ENCODE results near the gene BCL2L11.

DNA sequence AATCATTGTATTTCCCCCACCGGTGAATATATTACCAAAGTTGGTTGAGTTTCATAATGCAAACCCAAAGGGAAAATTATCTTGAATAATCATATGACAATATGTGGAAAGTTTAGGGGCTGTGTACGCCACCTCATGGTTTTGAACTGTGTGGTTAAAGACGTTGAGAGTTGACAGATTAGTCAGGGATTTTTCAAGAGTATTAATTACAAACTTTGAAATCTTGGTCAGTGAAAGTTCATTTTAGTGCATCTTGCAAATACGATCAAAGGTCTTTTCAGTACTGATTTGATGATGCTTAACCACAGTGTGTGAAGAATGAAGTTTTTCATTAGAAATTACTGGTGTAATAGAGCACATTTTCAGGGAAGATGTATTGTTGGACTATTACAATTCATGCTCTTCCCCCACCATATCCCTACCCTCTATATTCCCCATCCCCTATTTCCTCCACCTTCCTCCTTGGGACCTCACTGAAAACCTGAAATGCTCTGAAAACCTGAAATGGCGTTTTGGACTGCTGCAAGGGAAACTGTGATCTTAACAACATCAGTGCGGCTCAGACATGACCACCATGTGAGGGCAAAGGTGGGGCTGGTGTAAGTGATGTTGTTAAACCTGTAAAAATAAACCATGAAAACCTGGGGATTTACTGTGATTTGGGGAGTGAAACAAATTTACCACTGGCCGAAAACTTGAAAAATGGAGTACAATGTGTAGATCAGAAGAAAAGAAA lies 4.5 kb upstream of the BCL2L11 start:
- TF ChIP-seq, protein P1, sequence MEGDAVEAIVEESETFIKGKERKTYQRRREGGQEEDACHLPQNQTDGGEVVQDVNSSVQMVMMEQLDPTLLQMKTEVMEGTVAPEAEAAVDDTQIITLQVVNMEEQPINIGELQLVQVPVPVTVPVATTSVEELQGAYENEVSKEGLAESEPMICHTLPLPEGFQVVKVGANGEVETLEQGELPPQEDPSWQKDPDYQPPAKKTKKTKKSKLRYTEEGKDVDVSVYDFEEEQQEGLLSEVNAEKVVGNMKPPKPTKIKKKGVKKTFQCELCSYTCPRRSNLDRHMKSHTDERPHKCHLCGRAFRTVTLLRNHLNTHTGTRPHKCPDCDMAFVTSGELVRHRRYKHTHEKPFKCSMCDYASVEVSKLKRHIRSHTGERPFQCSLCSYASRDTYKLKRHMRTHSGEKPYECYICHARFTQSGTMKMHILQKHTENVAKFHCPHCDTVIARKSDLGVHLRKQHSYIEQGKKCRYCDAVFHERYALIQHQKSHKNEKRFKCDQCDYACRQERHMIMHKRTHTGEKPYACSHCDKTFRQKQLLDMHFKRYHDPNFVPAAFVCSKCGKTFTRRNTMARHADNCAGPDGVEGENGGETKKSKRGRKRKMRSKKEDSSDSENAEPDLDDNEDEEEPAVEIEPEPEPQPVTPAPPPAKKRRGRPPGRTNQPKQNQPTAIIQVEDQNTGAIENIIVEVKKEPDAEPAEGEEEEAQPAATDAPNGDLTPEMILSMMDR (IDR thresholded peaks at IDR 0.05; ENCODE audit: insufficient read depth, low read depth, low read length) = no peak
- TF ChIP-seq EZH2 (IDR thresholded peaks at IDR 0.05; ENCODE audit: insufficient read depth, low read length) = no peak

Measured in astrocyte (in vitro differentiated cells and primary cell).